GM19467 (cell line): ENCODE results near the gene CYB5R3.
A peak's percentile ranks its signal among the peaks of the same experiment; 100 is the strongest.

ENCODE experiments used
- ATAC-seq: cut with Tn5 transposase; IDR thresholded peaks from one replicate; pipeline ENCODE4 v1.9.1; 2021; ENCODE audit warnings: mild to moderate bottlenecking, moderate library complexity; ENCODE audit not compliant: unreplicated experiment

CYB5R3 gene

DNA sequence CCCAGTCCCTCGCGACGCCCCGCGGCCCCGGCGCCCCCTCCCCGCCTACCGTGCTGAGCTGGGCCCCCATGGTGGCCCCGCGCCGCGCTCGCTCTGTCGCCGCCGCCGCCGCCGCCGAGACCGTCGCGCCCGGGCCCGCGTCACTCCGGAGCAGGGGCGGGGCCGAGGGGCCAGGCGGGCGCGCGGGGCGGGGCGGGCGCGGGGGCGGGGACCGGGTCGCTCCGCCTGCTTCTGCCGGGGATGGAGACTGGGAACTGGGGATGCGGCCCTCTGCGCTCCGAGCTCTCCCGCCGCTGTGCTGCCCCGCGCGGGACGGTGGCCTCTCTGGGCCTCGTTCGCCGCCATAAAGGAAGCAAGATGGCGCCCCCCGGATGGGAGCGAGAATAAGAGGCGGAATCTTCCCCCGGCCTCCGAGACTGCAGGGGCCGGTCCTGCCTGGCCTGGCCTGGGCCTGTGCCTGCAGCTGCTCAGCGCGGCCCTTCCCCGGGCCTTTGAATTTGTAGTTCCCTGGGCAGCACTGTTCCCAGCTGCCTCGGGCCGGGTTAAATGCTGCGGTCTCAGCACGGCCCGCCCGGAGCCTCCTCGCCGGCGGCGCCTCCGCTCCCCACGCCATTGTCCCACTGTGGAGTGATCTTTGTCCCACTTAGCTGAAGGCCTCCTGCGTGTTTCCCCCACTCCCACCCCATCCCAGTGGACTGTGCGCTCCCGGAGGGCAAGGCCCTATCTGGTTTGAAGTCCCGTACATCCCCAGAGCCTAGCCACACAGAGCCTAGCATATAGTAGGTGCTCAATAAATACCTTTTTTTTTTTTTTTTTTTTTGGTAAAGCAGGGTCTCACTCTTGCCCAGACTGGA, at the start of gene CYB5R3:
CYB5R3 (minus strand) TSS at position 147 of the 854 bp plus-strand sequence; CDS start at position 70, 77 bp downstream.
- ATAC-seq, result peak; percentile 73

DNA sequence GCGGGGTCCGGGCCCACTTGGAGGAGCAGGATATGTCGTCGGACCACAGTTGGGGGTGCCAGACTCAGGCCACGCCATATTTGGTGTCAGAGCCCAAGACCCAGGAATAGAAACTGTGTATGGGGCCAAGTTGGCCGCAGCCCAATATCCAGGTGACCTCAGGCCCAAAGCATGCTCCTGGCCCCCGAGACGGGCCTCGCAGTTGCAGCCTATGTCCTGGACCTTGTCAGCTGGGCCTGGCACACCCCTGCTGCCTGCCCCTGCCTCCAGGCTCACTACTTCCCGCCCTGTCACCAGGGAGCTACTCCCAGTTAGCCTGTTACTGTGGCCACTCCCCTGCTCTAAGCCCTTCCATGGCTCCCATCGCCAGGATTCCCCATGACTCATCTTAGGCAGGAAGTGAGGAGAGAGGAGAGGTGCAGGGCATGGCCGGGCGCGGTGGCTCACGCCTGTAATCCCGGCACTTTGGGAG, 48.4 kb upstream of the CYB5R3 start:
- no peak for ATAC-seq

DNA sequence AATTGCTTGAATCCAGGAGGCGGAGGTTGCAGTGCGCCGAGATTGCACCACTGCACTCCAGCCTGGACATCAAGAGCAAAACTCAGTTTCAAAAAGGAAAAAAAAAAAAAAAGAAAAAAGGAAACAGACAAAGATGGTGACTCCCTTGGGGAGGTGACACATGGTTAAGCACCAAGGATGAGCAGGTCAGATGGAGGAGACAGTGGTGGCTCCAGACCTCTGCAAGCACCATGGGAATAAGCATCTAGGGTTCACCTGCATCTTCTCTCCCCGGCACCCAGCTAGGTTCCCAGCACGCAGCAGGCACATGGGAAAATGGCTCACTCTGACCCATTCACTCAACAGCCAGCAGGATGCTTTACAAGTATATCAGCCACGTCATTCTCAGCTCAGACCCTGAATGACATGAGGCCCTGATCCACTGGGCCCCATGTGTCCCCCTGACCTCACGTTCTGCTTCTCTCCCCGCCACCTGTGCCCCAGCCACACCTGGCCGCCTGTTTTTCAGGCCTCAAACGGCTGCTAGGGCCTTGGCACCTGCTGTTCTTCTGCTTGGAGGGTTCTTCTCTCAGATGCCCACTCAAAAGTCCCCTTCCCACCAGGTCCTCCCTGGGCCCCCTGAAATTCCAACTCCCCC, 47.3 kb upstream of the CYB5R3 start:
- ATAC-seq, result no peak

DNA sequence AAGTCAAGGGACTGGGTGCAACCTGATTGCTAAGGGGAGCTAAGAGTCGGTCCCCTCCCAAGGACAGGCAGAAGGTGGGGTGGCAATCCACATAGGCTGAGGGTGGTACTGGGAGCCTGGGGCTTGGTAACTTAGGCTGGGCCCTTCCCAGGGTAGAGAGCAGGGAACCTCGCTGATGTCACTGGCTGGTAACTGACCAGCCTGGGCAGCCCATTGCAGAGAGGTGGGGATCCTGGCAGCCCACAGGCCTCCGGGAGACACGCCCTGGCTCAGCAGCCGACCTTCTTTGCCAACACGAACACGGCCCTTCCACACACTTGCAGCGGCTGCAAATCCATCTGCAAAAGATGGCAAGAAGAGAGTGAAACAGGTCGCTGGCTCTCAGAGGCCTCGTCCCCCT, 46.1 kb upstream of the CYB5R3 start:
- no peak for ATAC-seq

- ATAC-seq, result no peak
Observed at GRCh38 chr22:42693763-42694683, 44.8 kb upstream of the CYB5R3 start.

- ATAC-seq, result no peak
Observed at GRCh38 chr22:42693055-42693762, 44.0 kb upstream of the CYB5R3 start.

GRCh38 chr22:42692239-42693054, 43.3 kb upstream of the CYB5R3 start:
- no peak for ATAC-seq

GRCh38 chr22:42691440-42691839, 42.2 kb upstream of the CYB5R3 start:
- ATAC-seq, result no peak

DNA sequence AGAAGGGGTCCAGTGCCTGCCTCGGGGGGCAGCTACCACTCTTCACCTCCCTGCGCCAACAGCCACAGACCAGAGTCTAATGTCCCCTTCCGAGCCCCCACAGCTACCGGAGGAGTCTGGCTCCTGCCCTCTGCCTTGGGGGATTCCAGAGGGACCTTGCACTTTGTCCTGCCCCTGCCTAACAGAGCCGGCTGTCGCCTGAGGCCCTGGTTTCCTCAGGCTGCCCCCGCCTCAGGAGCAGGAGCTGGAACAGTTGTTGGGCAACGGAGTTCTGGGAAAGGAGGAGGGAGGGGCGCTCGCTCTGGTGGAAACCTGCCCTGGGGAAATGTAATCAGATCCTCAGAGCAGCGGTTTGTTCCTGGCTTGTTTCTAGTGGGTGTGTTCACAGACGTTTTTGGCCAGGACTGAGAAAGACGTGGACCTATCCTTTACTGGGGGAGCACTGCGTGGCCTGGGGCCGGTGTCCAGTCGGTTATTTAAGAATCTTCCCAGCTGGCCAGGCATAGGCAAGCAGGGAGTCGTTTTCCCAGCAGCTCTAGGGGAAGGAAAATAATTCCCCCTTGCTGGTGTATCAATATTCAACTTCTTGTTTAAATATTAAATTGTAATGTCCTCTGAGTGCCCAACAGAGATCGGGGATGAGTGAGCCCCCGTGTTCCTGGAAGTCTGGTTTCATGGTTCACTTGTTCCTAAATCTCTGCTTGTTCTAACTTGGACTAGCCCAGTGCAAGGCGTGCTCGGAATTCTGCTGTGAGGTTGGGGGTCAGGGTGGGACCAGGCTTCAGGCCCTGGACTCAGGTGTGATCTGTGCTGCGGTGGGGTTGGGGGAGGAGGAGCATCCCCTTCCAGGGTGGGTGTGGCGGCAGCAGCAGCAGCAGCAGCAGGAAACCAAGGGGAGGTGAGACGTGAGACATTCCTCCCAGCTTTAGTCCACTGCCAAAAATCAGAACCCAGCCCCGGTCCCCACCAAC, 39.3 kb upstream of the CYB5R3 start:
- no peak for ATAC-seq

DNA sequence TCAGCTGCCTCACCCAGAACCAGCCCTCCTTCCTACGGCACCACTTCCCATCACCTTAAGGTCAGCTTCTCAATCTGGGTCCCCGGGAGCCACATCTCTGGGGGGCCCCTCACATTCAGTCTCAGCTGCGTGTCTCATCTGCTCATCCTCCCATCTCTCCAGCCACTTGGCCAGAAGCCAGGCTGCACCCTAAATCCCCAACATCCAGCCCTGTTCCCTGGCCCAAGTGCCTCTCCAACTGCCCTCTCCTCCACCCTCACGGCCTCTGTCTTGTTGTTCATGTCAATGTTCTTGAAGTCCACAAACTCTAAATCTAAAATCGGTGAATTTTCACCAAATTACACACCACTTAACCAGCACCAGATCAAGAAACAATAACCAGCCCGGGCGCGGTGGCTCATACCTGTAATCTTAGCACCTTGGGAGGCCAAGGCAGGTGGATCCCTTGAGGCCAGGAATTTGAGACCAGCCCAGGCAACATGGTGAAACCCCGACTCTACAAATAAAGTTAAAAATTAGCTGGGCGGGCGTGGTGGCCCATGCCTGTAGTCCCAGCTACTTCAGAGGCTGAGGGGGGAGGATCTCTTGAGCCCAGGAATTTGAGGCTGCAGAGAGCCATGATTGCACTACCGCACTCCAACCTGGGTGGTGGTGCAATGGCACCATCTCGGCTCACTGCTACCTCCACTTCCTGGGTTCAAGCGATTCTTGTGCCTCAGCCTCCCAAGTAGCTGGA, 37.7 kb upstream of the CYB5R3 start:
- ATAC-seq, result no peak

GRCh38 chr22:42685941-42686653, 36.9 kb upstream of the CYB5R3 start:
- ATAC-seq, result no peak

DNA sequence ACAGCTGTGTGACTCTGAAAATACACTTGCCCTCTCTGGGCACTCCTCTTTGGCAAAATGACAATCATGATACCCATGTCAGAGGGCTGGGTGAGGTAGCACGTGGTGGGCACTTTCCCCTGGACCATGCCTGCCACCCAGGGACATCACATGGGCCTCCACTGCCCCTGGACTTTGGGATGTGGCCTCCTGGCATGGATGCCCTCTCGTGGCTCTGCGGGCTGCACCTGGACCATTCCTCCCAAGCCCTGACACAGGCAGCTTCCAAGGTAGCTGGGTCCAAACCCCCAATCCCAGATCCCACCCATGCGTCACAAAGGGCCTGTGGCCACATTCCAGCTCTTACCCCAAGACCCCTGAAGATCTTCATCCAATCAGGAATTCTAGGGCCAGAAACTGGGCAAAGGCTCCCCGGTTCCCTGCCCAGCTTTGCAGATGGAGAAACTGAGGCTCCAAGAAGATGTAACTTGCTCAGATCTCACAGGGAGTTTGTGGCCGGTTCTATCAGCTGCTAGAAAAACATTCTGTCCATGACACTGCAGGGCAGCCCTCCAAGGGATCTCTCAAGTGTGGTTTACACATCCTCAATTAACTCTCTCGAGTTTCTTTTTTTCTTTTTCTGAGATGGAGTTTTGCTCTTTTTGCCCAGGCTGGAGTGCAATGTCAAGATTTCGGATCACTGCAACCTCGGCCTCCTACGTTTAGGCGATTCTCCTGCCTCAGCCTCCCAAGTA, 35.4 kb upstream of the CYB5R3 start:
- ATAC-seq, result no peak

GRCh38 chr22:42683578-42684283, 34.5 kb upstream of the CYB5R3 start:
- no peak for ATAC-seq

- no peak for ATAC-seq
Observed at GRCh38 chr22:42682113-42682851, 33.1 kb upstream of the CYB5R3 start.

GRCh38 chr22:42680648-42681047, 31.5 kb upstream of the CYB5R3 start:
- no peak for ATAC-seq
